ENCODE results near the gene ADARB2.

ADARB2 gene

DNA sequence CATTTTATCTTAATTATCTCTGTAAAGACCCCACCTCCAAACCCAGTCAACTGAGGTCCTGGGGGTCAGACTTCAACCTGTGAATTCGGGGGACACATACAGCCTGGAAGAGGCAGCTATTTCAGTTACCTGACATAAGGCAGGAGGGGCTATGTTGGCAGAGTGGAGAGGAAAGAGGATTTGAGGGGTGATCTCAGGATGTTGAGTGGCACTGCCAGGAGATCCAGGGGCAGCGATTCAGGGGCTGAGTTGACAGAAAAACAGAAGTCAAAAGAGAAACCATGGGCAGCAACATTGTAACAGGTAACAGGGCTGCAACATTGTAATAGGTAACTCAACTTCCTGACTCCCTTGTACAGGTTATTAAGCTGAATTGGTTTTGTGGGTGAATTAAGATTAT lies 162.6 kb downstream of the ADARB2 start:
- no peak for TF ChIP-seq POU2F2 (IDR thresholded peaks at IDR 0.05; ENCODE audit: low read depth, low read length)
- no peak for TF ChIP-seq POLR2A (IDR thresholded peaks at IDR 0.05; ENCODE audit: low read depth, low read length)
- no peak for TF ChIP-seq TAF1 (IDR thresholded peaks at IDR 0.05; ENCODE audit: low read depth, low read length)
- no peak for TF ChIP-seq POLR2AphosphoS5 (IDR thresholded peaks at IDR 0.05; ENCODE audit: low read depth, low read length)
- DNase-seq (ENCODE audit: insufficient read length, low spot score) (no peak), FAIRE-seq (no peak)

DNA sequence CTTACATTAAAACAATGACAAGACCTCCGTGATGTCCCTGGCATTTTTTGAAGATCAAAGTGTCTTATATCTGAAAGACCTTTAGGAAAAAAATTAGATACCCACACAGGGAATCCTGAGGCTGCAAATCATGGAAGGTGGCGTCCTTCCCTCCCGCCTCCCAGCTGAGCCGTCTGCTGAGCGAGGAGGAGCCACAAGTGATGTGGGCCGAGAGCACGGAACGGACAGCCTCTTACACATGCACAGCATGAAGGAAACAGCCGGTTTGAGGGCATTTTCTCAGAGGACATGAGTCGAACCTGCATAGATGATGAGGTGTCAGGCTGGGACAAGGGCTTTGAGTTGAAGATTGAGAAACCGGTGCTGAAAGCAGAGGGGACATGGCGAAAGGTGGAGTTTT lies 163.3 kb downstream of the ADARB2 start:
- TF ChIP-seq POLR2A (IDR thresholded peaks at IDR 0.05; ENCODE audit: low read depth, low read length), result no peak
- TF ChIP-seq POLR2AphosphoS5 (IDR thresholded peaks at IDR 0.05; ENCODE audit: low read depth, low read length), result no peak
- no peak for TF ChIP-seq POU2F2 (IDR thresholded peaks at IDR 0.05; ENCODE audit: low read depth, low read length)
- TF ChIP-seq PAX5 (IDR thresholded peaks at IDR 0.05; ENCODE audit: insufficient read depth, low read length, severe bottlenecking), result no peak
- TF ChIP-seq SPI1 (IDR thresholded peaks at IDR 0.05; ENCODE audit: low read depth, low read length), result no peak
- no peak for TF ChIP-seq TAF1 (IDR thresholded peaks at IDR 0.05; ENCODE audit: low read depth, low read length)
- FAIRE-seq (no peak), DNase-seq (ENCODE audit: insufficient read length, low spot score) (no peak)

DNA sequence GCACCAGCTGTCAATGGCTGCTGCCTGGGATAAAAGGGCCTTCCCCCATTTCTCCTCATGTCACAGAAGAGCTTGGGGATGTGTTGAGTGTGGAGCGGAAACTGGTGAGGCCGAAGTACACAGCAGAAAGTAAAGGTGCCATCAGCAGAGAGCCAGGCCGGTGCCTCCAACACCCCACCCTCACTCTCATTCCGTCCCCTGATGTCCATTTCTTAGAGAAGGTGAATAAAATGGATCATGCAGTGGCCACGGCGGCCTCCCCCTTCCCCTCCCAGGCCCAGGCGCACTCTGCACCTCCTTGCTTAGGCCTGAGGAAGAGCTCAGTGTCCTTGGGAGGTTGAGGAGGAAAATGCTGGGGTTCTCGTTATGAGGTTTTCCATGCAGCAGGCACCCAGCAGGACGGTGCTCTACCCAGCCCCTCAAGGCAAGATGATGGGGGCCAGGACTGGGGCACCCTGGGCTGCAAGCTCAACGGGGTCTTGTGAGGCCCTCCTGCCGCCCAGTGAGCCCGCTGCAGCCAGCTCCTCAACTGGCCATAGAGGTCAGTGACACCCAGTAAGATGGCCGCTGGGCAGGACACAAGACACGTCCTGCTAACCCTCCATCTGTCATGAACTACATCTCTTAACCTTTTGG lies 163.9 kb downstream of the ADARB2 start:
- DNase-seq (ENCODE audit: insufficient read length, low spot score) (no peak), FAIRE-seq (no peak)
- TF ChIP-seq POLR2A (IDR thresholded peaks at IDR 0.05; ENCODE audit: low read depth, low read length) (no peak), SPI1 (IDR thresholded peaks at IDR 0.05; ENCODE audit: low read depth, low read length) (no peak), TAF1 (IDR thresholded peaks at IDR 0.05; ENCODE audit: low read depth, low read length) (no peak), POLR2AphosphoS5 (IDR thresholded peaks at IDR 0.05; ENCODE audit: low read depth, low read length) (no peak), PAX5 (IDR thresholded peaks at IDR 0.05; ENCODE audit: insufficient read depth, low read length, severe bottlenecking) (no peak)

DNA sequence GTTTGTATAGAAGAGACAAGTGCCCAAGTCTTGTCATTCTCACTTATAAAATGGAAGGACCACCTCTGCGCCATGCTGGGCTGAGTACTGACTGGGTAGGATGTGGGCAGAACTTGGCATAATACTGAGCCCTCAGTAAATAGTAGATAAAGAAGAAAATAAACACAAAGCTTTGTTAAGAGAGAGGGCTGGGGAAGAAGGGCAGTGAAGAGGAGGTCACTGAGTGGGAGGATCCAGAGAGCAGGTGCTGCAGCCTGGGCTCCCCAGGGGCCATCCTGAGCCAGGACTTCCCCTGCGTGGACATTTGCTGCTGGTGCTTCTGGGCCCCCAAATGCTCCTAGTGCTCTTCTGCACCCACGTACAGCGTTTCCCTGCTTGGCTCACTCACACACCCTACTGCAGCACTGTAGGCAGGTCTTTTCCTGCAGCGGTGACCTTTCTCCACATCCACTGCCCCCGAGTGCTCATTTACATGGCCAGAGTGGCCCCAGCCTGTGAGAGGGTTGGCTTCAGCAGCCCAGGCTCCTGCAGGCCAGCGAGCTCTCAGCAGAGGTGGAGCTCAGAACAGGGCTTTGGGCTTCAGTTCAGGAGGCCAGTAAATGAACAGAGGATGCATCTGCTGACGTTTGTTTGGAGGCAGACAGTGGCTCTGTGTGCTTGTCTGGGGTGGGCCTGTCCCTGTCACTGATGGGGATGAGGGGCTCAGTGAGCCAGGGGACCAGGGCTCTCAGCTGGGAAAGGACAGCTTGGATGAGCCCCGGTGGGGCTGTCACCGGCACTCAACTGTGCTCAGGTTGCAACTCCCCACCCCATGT lies 164.6 kb downstream of the ADARB2 start:
- FAIRE-seq (no peak), DNase-seq (ENCODE audit: insufficient read length, low spot score) (no peak)
- no peak for TF ChIP-seq TAF1 (IDR thresholded peaks at IDR 0.05; ENCODE audit: low read depth, low read length)
- TF ChIP-seq PAX5 (IDR thresholded peaks at IDR 0.05; ENCODE audit: insufficient read depth, low read length, severe bottlenecking), result no peak
- TF ChIP-seq POLR2A (IDR thresholded peaks at IDR 0.05; ENCODE audit: low read depth, low read length), result no peak
- no peak for TF ChIP-seq POLR2AphosphoS5 (IDR thresholded peaks at IDR 0.05; ENCODE audit: low read depth, low read length)
- no peak for TF ChIP-seq SPI1 (IDR thresholded peaks at IDR 0.05; ENCODE audit: low read depth, low read length)
- no peak for TF ChIP-seq POU2F2 (IDR thresholded peaks at IDR 0.05; ENCODE audit: low read depth, low read length)

DNA sequence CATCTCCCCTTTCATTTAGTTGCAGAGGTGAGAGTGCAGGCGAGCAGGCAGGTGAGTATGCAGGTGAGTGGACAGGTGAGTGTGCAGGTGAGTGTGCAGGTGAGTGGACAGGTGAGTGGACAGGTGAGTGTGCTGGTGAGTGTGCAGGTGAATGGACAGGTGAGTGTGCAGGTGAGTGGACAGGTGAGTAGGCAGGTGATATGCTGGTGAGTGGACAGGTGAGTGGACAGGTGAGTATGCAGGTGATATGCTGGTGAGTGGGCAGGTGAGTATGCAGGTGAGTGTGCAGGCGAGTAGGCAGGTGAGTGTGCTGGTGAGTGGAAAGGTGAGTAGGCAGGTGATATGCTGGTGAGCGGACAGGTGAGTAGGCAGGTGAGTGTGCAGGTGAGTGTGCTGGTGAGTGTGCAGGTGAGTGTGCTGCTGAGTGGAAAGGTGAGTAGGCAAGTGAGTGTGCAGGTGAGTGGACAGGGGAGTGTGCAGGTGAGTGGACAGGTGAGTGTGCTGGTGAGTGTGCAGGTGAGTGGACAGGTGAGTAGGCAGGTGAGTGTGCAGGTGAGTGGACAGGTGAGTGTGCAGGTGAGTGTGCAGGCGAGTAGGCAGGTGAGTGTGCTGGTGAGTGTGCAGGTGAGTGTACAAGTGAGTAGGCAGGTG lies 165.6 kb downstream of the ADARB2 start:
- TF ChIP-seq POU2F2 (IDR thresholded peaks at IDR 0.05; ENCODE audit: low read depth, low read length) (no peak), TAF1 (IDR thresholded peaks at IDR 0.05; ENCODE audit: low read depth, low read length) (no peak), SPI1 (IDR thresholded peaks at IDR 0.05; ENCODE audit: low read depth, low read length) (no peak), PAX5 (IDR thresholded peaks at IDR 0.05; ENCODE audit: insufficient read depth, low read length, severe bottlenecking) (no peak), POLR2AphosphoS5 (IDR thresholded peaks at IDR 0.05; ENCODE audit: low read depth, low read length) (no peak), POLR2A (IDR thresholded peaks at IDR 0.05; ENCODE audit: low read depth, low read length) (no peak)
- no peak for DNase-seq (ENCODE audit: insufficient read length, low spot score)
- FAIRE-seq, result peak; percentile 69

DNA sequence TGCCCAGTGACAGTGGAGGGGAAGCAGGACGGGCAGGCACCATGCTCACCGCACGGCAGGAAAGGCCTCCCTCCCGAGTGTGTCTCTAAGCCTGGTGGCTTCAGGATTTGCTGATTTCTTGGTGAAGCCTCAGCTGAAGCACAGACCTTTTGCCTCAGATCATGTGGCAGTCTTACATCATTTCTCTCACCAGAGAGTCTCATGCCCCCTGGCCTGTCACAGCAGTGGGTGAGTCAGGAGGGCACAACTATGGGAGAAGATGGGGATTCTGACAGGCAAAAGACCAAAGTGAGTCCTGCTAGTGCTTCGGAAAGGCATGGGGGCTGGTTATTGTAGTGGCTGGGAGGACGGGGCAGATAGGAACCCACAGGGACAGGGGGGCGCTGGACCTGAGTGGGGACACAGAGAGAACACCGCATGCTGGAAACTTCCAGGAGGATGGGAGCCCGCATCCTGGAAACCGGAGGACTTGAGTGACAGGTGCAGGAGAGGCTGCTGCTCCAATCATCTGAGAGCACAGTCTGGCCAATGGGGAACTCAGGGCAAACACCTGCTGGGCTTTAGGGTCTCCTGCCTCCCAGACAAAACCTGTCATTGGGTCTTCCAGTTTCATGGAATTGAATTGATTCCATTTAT lies 166.8 kb downstream of the ADARB2 start:
- DNase-seq (ENCODE audit: insufficient read length, low spot score) (no peak), FAIRE-seq (no peak)
- no peak for TF ChIP-seq POLR2A (IDR thresholded peaks at IDR 0.05; ENCODE audit: low read depth, low read length)
- TF ChIP-seq POLR2AphosphoS5 (IDR thresholded peaks at IDR 0.05; ENCODE audit: low read depth, low read length), result no peak
- TF ChIP-seq SPI1 (IDR thresholded peaks at IDR 0.05; ENCODE audit: low read depth, low read length), result no peak
- TF ChIP-seq PAX5 (IDR thresholded peaks at IDR 0.05; ENCODE audit: insufficient read depth, low read length, severe bottlenecking), result no peak
- no peak for TF ChIP-seq TAF1 (IDR thresholded peaks at IDR 0.05; ENCODE audit: low read depth, low read length)
- TF ChIP-seq POU2F2 (IDR thresholded peaks at IDR 0.05; ENCODE audit: low read depth, low read length), result no peak

DNA sequence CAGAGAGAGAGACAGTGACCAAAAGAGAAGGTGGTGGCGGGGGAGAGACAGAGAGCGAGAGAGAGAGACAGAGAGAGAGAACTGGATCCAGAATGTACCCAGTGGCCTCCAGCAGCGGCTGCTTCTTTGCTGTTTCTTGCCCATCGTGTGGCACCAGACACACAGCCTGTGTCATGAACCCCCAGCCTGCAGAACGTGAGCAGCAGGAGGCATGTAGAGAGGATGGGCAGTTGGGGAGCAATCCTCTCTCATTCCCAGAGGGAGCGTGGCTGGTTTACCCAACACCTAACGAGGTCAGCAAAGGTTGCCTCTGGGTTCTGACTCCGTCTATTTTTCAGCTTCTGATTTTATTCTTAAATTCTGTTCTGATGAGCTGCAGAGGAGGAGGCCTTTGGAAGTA lies 168.1 kb downstream of the ADARB2 start:
- TF ChIP-seq PAX5 (IDR thresholded peaks at IDR 0.05; ENCODE audit: insufficient read depth, low read length, severe bottlenecking), result no peak
- no peak for TF ChIP-seq SPI1 (IDR thresholded peaks at IDR 0.05; ENCODE audit: low read depth, low read length)
- no peak for TF ChIP-seq POLR2A (IDR thresholded peaks at IDR 0.05; ENCODE audit: low read depth, low read length)
- no peak for TF ChIP-seq POLR2AphosphoS5 (IDR thresholded peaks at IDR 0.05; ENCODE audit: low read depth, low read length)
- TF ChIP-seq POU2F2 (IDR thresholded peaks at IDR 0.05; ENCODE audit: low read depth, low read length), result no peak
- TF ChIP-seq TAF1 (IDR thresholded peaks at IDR 0.05; ENCODE audit: low read depth, low read length), result no peak
- DNase-seq (ENCODE audit: insufficient read length, low spot score) (no peak), FAIRE-seq (no peak)

DNA sequence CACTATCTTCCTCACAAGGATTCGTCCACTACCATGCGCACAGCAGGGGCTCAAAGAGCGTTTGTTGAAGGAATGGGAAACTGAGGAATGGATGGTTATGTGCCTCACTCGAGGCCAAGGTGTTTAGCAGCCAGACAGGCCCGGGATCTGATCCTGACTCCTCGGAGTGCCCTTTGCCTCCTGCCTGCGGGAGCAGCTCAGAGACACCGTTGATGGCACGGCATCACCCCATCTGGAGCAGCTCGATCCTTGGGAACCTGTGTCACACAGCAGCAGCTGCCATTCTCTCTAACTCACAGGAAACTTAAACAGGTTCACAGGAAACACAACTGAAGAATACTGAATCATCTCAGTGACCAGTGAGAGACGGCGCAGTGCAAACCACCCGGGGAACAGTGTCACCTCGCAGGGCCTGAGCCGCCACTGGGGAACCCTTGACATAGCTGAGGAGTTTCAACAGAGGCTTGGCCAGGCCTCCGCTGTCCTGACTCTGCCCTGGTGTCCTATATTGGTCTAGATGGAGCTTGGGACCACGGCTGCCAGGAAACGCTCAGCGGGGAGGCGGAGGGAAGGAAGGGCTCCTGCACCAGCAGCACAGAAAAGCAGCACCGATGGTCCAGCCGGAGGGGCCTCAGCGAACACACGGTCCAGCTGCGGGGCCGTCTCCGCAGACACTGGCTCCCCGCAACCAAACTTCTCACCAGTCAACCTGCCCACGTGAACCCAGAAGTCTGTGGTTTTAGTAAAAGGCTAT lies 169.4 kb downstream of the ADARB2 start:
- FAIRE-seq (no peak), DNase-seq (ENCODE audit: insufficient read length, low spot score) (no peak)
- no peak for TF ChIP-seq POLR2AphosphoS5 (IDR thresholded peaks at IDR 0.05; ENCODE audit: low read depth, low read length)
- no peak for TF ChIP-seq PAX5 (IDR thresholded peaks at IDR 0.05; ENCODE audit: insufficient read depth, low read length, severe bottlenecking)
- no peak for TF ChIP-seq SPI1 (IDR thresholded peaks at IDR 0.05; ENCODE audit: low read depth, low read length)
- no peak for TF ChIP-seq TAF1 (IDR thresholded peaks at IDR 0.05; ENCODE audit: low read depth, low read length)
